DND-41 (cell line): ENCODE measurements around the gene ITGA1.

Source experiments
- CTCF ChIP-seq: IDR thresholded peaks from 2 replicates; pipeline ENCODE4 v1.5.1; 2012; ENCODE audit warnings: borderline replicate concordance, low read length, moderate library complexity, mild to moderate bottlenecking; ENCODE audit not compliant: poor library complexity, severe bottlenecking; ENCODE audit errors: extremely low read depth
- EZH2 ChIP-seq: IDR thresholded peaks from 3 replicates; pipeline ENCODE4 v1.6.1; 2012; ENCODE audit warnings: borderline replicate concordance, low read depth, mild to moderate bottlenecking, moderate library complexity, low read length, inconsistent platforms; ENCODE audit not compliant: severe bottlenecking

GRCh38 chr5:52909192-52909591 lies 121.5 kb downstream of the ITGA1 start:
- TF ChIP-seq CTCF (no peak), EZH2 (no peak)
